ENCODE results near the gene SAMD10.

DNA sequence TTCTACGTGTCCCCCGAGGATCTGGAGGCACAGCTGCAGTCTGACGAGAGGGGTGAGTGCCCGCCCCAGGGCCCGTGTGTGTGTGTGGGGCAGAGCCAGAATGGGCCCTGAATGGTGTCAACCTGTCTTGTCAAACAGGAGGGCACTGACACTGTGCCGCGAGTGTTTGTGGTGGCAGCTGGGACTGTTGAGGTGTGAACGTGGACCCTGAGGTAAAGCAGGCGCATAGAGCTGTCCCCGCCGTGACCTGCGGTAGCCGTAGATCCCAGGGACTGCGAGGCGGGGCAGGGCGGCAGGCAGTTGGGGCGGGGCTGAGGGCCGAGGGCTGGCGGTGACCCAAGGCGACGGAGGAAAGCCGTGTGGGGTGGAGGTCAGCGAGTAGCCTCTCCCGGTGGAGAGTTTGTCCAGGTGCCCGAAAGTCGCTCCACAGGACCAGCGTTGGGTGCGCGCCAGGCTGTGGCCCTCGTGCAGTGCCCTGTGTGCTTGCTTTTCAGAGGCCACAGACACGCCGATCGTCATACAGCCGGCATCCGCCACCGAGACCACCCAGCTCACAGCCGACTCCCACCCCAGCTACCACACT is 48.4 kb downstream of the SAMD10 start:
- TF ChIP-seq NFIC (IDR thresholded peaks at IDR 0.05; ENCODE audit: low read depth, low read length) (no peak), USF2 (IDR thresholded peaks at IDR 0.05; ENCODE audit: borderline replicate concordance, low read depth, low read length) (no peak), POLR2A (IDR thresholded peaks at IDR 0.05; ENCODE audit: low read depth, low read length) (no peak), RCOR1 (conservative IDR thresholded peaks at IDR 0.05; ENCODE audit: low read depth, low read length) (no peak), TBL1XR1 (IDR thresholded peaks at IDR 0.05; ENCODE audit: low read depth, low read length) (no peak), ZNF384 (IDR thresholded peaks at IDR 0.05; ENCODE audit: borderline replicate concordance, low read depth, low read length) (no peak), JUNB (IDR thresholded peaks at IDR 0.05) (no peak), POLR2AphosphoS5 (IDR thresholded peaks at IDR 0.05; ENCODE audit: low read length) (no peak)
- TF ChIP-seq, protein P1, sequence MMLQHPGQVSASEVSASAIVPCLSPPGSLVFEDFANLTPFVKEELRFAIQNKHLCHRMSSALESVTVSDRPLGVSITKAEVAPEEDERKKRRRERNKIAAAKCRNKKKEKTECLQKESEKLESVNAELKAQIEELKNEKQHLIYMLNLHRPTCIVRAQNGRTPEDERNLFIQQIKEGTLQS (IDR thresholded peaks at IDR 0.05; ENCODE audit: borderline replicate concordance, extremely low read depth, low read depth, low read length), result no peak
- TF ChIP-seq, protein P2, sequence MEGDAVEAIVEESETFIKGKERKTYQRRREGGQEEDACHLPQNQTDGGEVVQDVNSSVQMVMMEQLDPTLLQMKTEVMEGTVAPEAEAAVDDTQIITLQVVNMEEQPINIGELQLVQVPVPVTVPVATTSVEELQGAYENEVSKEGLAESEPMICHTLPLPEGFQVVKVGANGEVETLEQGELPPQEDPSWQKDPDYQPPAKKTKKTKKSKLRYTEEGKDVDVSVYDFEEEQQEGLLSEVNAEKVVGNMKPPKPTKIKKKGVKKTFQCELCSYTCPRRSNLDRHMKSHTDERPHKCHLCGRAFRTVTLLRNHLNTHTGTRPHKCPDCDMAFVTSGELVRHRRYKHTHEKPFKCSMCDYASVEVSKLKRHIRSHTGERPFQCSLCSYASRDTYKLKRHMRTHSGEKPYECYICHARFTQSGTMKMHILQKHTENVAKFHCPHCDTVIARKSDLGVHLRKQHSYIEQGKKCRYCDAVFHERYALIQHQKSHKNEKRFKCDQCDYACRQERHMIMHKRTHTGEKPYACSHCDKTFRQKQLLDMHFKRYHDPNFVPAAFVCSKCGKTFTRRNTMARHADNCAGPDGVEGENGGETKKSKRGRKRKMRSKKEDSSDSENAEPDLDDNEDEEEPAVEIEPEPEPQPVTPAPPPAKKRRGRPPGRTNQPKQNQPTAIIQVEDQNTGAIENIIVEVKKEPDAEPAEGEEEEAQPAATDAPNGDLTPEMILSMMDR (IDR thresholded peaks at IDR 0.05 in 2 of 3, conservative IDR thresholded peaks at IDR 0.05 in 1 of 3; ENCODE audit: control insufficient read depth in 2 of 3, extremely low read depth in 1 of 3, insufficient read depth in 1 of 3, low read depth in 3 of 3, low read length in 3 of 3), result no peak

All from GM12878 (cell line).